HG02642 (cell line): ENCODE results near the gene OTOR.

Source experiments
- ATAC-seq: cut with Tn5 transposase; IDR thresholded peaks from one replicate; pipeline ENCODE4 v1.9.1; 2021; ENCODE audit warnings: mild to moderate bottlenecking; ENCODE audit not compliant: unreplicated experiment, poor library complexity

Gene OTOR

DNA sequence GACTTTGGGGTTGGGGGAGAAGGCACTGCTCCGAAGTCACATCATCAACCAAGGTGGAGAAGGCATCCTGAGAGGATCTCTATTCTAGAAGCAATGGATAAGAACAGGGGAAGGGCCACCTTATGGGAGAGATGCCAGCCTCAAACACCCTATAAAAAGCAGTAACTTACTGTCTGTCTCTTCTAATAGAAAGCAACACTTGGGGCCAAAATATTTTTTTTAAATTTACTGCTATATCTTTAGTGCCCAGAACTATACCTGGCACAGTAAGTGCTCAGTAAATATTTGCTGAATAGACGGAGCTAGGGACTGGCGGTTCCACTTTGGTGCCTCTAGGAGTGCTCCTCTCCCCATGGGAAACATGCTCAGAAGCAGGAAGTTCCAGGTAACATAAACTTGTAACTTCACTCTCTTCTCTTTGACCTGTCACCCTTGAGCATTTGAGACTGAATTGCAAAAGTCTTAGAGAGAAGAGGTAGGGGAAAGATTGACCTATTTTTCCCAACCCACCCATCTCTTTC, 807 bp upstream of the OTOR start:
- no peak for ATAC-seq

DNA sequence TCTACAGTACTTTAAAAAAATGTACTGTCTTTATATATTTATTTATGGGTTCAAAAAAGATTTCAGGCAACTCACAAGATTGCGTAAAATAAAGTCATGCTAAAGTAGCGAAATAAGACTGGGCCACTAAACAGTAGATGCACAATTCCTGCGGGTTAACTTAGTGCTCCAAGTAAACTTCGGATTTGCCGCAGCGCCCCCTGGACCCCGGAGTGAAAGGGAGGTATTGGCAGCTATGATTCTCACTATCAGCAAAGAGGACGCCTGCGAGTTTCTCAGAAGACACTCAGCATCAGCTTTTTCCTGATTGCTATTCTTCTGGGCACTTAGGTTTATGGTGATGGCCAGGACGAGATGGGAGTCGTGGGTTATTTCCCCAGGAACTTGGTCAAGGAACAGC, 1.4 kb downstream of the OTOR start:
- ATAC-seq, result no peak

DNA sequence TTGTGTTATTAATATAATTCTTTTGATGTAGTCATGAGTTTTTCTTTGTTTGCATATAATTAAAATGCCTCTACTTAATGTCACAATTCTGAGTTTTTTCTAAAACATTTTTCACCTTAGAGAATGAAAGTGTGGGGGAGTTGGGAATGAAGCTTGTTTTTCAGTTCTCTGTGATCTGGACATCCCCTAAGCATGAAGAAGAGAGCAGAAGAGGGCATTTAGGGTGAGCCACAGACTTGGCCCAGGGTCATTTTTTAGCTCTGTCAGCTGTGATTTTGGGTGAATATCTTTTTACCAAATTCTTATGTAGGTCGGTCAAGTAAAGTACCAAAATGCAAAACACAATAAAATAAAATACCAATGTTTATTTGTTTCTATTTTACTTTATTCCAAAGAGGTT, 3.9 kb downstream of the OTOR start:
- ATAC-seq, result no peak

DNA sequence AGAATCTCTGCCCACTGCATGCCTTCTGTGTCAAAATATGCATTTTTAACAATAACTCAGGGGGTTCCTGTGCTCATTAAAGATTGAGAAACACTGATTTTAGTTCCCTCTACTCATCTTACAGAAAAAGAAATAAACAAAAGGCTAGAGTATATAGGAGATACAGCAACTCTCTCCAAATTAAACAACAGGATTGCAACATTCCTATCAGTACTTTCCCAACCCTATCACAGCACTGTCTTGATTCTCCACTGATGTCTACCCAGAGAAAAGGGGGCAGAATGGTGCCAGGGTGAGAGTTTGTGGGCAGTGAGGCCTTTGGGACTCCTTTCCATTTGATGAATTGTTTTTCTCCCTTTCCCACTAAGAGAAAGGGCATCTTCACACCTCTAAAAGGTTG, 4.7 kb downstream of the OTOR start:
- ATAC-seq, result no peak

DNA sequence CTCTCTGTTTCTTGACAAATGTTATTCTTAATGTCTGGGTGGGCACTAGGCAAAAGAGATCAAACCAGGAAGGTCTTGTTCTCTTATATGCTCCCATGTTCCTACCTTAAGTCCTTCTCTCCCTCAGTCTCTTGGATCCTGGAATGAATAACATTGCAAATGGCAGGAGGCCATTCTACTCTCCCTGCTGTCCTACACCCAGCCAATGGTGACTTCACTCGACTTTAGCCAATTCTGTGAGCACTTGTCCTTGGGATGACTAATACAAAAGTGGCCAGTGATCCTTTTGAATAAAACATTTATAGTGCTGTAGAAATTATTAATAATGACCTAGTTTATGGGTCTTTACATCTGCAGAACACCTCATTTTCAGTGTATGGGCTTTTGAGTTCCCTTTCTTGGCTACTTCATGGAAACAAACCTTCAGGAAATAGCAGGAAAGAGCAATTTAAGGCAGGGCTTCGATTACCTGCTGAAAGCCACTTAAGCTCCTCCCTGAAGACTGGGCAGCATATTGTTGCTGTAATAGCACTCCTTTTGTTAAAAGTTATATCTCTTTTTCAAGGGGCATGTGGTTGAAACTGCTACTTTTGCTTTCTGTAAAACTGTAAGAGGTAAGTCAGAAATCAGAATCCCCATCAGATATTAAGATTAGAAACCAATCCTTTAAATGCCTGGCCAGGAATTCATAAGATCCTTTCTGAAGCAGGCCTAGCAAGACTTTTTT, 10.5 kb downstream of the OTOR start:
- no peak for ATAC-seq

DNA sequence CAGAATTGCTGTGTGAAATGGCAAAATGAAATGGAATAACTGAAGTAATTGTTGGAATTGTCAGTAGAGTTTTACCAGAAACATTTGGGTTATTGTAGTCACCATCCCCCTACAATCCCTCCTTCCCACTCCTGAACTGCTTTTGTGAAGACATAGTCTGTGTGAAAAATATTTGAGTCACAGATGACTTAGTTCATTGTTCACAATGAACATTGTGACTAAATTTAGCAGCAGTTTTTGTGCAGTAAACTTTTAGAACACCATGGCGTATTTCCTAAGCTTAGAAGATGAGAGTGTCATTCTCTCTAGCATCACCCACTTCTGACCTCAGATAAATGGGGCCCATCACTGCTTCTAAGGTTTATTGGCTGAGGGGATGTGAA, 11.0 kb downstream of the OTOR start:
- no peak for ATAC-seq

DNA sequence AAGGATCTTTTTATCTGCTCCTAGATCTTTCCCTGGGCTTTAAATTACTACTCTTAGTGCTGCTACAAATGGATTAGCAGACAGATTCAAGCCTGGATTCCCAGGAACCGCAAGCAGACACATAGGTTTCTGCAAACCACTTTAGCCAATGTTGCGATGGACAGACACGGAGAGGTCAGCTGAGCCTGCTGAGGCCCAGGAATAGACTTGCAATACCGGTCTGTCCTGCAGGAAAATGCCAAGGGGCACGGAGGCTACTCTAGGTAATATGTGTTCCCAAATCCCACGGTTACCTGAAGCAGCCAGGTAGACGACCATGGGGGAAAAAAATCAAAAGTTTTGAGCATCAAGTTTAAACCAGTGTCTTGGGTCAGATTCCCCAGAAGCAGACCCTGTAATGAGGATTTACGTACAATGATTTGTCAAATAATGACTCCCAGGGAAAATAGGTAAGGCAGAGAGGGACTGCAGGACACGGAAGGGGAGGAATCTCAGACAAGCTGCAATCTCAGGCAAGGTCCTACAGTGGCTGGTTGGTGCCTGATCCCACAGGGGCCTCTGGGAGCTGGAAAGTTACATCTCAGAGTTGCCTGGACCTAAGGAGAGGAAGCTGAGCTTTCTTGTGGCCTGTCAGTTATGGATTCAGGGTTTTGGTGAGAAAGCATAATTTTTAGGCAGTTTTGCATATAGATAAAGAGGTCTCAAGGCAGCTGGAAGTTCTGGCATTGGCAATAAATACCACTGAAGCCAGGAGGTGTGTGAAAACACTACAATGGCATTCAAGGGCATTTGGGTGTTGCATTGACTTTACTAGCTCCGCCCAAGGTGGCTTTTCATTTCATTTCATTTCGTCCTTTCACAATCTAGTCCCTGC, 12.5 kb downstream of the OTOR start:
- ATAC-seq, result no peak

DNA sequence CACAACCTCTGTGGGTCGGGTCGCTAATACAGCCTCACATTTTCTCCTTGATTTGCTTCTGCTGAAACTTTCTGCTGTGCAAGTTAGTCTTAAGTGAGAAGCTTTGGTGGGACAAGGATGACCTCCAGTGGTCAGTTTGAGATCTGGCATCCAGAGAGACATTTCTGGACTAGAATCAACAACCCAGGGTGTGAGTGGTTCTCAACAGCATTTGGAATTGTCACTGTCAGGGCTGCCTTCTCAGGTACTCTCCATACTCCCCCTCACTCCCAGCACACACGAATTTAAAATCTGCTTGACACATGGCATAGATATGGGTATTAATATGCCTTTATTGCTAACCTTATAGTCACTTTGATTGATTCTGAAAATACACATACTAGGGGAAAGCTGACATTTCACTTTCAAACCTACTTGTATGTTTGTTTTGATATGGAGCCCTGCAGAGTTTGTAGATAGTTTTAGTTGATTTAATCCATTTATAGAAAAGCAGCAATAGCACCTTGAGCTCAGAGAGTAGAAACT, 13.2 kb downstream of the OTOR start:
- peak; percentile 64 for ATAC-seq

DNA sequence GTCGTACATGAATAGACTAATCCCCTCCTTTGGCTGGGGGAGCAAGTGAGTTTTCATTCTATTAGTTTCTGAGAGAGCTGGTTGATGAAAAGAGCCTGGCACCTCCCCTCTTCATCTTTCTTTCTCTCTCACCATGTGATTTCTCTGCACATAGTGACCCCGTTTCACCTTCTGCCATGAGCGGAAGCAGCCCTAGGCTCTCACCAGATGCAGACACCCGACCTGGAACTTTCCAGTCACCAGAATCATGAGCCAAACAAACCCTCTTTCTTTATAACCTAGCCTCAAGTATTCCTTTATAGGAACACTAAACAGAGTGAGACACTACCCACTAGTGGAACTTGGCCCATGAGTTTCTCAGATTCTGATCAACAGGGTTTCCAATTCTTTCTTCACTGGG, 16.4 kb downstream of the OTOR start:
- ATAC-seq, result no peak

DNA sequence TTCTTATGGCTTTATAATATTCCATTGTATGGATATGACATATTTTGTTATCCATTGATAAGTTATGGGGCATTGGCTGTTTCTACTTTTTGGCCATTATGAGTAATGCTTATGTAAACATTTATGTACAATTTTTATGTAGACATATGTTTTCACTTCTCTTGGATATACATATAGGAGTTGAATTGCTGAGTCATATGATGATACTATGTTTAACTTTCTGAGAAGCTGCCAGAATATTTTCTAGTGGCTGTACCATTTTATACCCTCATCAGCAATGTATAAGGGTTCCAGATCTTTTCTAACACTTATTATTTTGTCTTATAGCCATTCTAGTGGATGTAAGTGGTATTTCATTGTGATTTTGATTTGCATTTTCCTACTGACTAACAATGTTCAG, 23.1 kb downstream of the OTOR start:
- no peak for ATAC-seq

DNA sequence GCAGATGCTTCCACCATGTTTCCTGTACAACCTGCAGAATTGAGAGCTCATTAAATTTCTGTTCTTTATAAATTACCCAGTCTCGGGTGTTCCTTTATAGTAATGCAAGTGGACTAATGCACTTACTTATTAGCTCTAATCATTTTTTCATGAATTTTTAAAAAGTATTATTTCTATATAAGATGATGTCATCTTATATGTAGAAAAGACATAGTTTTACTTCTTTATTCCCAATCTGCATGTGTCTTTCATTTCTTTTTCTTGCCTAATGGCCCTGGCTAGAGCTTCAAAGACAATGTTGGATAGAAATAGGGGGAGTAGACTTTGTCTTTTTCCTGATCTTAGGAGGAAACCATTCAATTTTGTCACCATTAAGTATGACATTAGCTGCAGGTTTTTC, 27.8 kb downstream of the OTOR start:
- ATAC-seq, result no peak

DNA sequence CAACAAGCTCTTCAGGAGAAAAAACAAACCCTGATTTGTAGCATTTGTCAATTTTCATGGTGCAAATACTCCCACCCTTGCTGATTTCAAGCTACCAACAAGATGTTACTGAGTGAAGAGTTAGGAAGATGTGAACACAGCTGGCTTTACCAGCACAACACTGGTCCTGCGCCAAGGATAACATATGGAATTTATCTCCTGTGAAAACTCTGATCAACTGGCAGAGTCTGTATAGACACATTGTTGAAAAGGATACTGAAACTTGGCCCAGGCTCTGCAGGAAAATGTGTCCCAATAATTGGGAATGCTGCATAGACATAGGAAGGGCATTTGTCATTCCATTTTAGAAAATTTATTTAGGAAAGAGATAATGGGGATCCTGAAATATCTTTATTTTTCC, 29.0 kb downstream of the OTOR start:
- no peak for ATAC-seq

DNA sequence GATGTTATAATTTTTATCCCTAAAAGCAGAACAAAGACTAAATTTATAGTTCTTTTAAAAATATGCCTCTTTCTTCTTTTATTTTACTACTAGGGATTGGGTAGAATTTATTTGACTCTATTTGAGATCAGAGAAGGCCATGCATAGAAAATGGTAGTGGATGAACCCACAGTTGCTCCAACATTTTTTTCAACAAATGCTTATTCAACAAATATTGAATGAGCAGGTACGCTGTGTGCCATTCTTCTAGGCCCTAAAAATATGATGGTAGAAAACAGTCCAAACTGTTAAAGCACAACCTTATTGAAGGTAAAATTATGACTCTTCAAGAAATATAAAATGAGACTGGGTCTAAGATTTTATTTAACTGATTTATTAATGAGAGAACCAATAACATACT, 30.0 kb downstream of the OTOR start:
- no peak for ATAC-seq

DNA sequence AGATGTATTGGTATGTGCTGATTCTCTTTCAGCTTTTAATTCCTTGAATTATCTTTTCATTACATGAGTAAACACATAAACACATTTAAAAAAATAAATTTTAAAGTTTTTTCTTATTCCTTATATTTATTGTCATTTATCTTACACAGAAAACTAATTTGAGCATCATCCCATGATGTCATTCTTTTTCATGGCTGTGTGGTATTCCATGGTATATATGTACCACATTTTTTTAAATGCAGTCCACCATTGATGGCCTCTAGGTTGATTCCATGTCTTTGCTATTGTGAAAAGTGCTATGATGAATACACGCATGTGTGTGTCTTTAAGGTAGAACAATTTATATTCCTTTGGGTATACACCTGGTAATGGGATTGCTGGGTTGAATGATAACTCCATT, 33.3 kb downstream of the OTOR start:
- ATAC-seq, result no peak

DNA sequence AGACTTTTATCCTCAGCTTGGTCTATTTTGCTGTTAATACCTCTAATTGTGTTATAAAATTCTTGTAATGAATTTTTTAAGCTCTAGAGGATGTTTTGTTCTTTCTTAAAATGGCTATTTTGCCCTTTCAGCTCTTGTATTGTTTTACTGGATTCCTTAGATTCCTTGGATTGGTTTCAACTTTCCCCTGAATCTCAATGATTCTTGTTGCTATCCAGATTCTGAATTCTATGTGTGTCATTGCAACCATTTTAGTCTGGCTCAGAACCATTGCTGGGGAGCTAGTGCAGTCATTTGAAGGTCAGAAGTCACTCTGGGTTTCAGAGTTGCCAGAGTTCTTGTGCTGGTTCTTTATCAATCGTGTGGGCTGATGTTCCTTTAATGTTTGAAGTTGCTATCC, 37.1 kb downstream of the OTOR start:
- no peak for ATAC-seq
